Panc1 (cell line): ENCODE data around the gene COL6A2. TPM values are rescaled to one million over a fixed set of nuclear protein-coding genes. Genes with fewer than 3 reads are reported as not detected.

Source experiments
- ATAC-seq: fragments of 200-7000 bp; cut with Tn5 transposase; 2 replicates; pipeline ENCODE4 v1.9.1; 2020; ENCODE audit warnings: mild to moderate bottlenecking, moderate library complexity
- BruUV-seq: library from RNA; stranded (reverse); fragments of 400-500 nt; replicated peaks from 2 replicates; lab custom pipeline; 2021; lab: Mats Ljungman, UMichigan
- CTCF ChIA-PET: fragments of 300-600 bp; sonication (Branson Sonifier 250); formaldehyde crosslinking; loops from one replicate; lab custom pipeline; 2022; ENCODE audit warnings: antibody characterized with exemption; lab: Charles Lee
- POLR2A ChIA-PET: fragments of 300-600 bp; sonication (Branson Sonifier 250); formaldehyde crosslinking; loops from one replicate; lab custom pipeline; 2022; ENCODE audit warnings: antibody characterized with exemption; lab: Charles Lee
- DNase-seq: peaks from one replicate; pipeline ENCODE4 v3.0.0-alpha.2; 2010; ENCODE audit warnings: low read depth, low spot score
- H3K27ac ChIP-seq: 2 replicates; pipeline ENCODE4 v1.5.1; 2011; ENCODE audit warnings: mild to moderate bottlenecking, low read length, inconsistent platforms
- H3K27me3 ChIP-seq: fragments of 200-500 bp; sonication (Bioruptor generic); 2 replicates; pipeline ENCODE4 v1.6.0; 2014; ENCODE audit warnings: low read length, inconsistent platforms; ENCODE audit not compliant: control insufficient read depth, insufficient read depth
- H3K36me3 ChIP-seq: fragments of 200-500 bp; sonication (Bioruptor generic); 2 replicates; pipeline ENCODE4 v1.5.1; 2014; ENCODE audit warnings: inconsistent platforms, mild to moderate bottlenecking, low read length, moderate library complexity; ENCODE audit not compliant: control insufficient read depth, insufficient read depth
- H3K4me1 ChIP-seq: 2 replicates; pipeline ENCODE4 v1.5.1; 2011; ENCODE audit warnings: inconsistent platforms, mild to moderate bottlenecking, low read length, moderate library complexity; ENCODE audit not compliant: control insufficient read depth, insufficient read depth
- H3K4me3 ChIP-seq, 2 experiments: 2 replicates each; pipeline ENCODE4 v1.5.1; 2011 to 2012; ENCODE audit warnings: low read depth in 2 of 2, low read length in 2 of 2, mild to moderate bottlenecking in 2 of 2, inconsistent platforms in 1 of 2, moderate library complexity in 1 of 2
- H3K9me3 ChIP-seq: fragments of 200-500 bp; sonication (Bioruptor generic); 2 replicates; pipeline ENCODE4 v1.5.1; 2014; ENCODE audit warnings: low read depth, mild to moderate bottlenecking, inconsistent platforms, low read length, moderate library complexity; ENCODE audit not compliant: control insufficient read depth, insufficient read depth
- POLR2AphosphoS5 ChIP-seq: IDR thresholded peaks from 2 replicates; pipeline ENCODE4 v1.6.1; 2012; ENCODE audit warnings: mild to moderate bottlenecking, low read depth, low read length, moderate library complexity
- SIN3A ChIP-seq: IDR thresholded peaks from 2 replicates; pipeline ENCODE4 v1.6.1; 2012; ENCODE audit warnings: low read depth, mild to moderate bottlenecking, low read length, moderate library complexity, borderline replicate concordance; ENCODE audit not compliant: insufficient read depth
- TCF7L2 ChIP-seq: IDR thresholded peaks from 2 replicates; pipeline ENCODE4 v1.6.1; 2011; ENCODE audit warnings: mild to moderate bottlenecking, low read depth, low read length, inconsistent platforms
- in situ Hi-C: cut with HindIII; loops from 2 replicates; pipeline ENCODE4 v1.10.0; 2016; ENCODE audit warnings: low sequenced_read_pairs, low pct_unique_long_range_greater_than_20kb
- intact Hi-C: fragments of 100-400 bp; cut with micrococcal nuclease; formaldehyde crosslinking; loops from one replicate; pipeline ENCODE4 v1.10.0; 2022; ENCODE audit not compliant: unreplicated experiment
- total RNA-seq: library from RNA; stranded (reverse); gene quantifications from one replicate; pipeline ENCODE4 v1.2.1, GENCODE V29; 2021; ENCODE audit not compliant: unreplicated experiment
- TF ChIP-seq, protein P1 (sequence below), 2 experiments: IDR thresholded peaks; 2 replicates each; pipeline ENCODE4 v1.6.1; 2011 to 2012; ENCODE audit warnings: low read depth in 2 of 2, control low read depth in 1 of 2, low read length in 1 of 2, mild to moderate bottlenecking in 1 of 2, moderate library complexity in 1 of 2; ENCODE audit not compliant: insufficient read depth in 1 of 2
- TF ChIP-seq, protein P2 (sequence below): fragments of 450-650 bp; IDR thresholded peaks from 2 replicates; pipeline ENCODE4 v1.5.1; 2017; ENCODE audit warnings: mild to moderate bottlenecking

The COL6A2 gene
- total RNA-seq, 1 experiment from 2014 or later = 29.9 TPM

DNA sequence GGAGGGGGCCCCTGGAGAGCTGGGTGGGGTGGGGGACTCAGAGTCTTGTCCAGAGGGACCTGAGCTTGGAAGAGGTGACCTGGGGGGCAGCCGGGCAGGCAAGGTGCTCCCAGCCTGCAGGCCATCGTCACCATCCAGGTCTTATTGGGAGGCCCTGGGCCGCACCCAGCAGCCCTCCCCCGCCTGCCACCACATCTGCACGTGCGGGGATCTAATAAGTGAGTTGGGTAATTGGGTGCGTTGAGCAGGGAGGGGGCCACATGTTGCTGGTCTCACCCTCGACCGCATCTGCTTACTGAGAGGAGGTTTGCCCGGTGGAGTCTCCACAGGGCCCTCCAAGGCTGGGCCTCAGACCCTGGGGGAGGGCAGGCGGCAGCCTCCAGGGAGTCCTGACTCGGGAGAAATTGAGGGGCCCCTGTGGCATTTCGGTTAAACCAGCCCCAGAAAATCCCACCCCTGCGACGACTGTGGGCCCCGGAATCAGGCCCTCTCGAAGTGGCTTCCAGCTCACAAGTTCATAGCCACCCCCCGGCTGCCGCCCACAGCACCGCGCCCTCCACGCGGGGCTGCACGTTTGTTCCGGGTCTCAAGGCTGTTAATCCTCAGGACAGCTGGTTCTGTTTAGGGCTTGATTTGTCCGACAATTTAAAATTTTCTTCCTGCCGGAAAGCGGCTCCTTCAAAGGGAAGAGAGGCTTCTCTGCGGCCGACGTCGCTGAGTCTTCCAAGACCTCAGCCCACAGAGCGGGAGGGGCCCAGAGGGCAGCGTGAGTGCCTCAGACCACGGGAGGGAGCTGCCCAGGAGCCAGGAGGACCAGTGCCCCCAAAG is 14.7 kb upstream of the COL6A2 start:
- CTCF ChIA-PET = no interaction called here
- no peak for DNase-seq
- in situ Hi-C loops = no loop called here

DNA sequence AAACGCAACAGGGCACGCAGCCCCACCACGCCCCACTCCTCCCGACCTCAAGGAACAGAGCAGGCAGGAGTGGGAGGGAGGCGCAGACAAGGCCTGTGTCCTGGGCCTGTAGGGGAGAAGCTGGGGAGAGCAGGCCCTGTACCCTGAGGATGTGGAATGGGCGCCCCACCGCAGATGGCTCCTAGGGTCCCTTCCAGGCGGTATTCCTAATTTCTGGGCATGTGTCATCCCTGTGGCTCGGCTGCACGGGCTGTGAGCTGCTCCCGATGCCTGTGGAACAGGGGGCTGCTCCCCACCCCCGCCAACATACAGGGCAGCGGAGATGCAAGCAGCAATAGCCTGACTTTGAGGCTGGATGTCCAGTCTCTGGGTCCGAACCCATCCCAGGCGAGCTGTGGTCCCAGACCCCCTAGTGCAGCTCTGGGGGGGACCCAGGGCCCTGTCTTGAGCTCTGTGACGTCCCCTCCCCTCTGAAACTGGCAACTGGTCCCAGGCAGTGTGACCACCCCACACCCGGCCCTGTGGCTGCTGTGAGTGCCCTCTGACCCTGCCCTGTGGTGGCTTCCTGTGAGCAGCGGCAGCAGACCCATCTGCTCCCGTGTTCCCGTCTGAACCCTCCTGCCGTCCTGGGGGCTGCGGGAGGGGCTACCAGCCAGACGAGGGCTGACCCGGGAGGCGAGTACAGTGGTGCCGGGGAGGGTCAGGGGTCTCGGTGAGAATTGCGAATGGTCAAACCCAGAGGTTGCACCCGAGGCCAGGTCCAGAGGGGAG is 13.9 kb upstream of the COL6A2 start:
- no peak for TF ChIP-seq POLR2AphosphoS5
- TF ChIP-seq SIN3A = no peak
- no peak for TF ChIP-seq TCF7L2
- TF ChIP-seq, protein P1, sequence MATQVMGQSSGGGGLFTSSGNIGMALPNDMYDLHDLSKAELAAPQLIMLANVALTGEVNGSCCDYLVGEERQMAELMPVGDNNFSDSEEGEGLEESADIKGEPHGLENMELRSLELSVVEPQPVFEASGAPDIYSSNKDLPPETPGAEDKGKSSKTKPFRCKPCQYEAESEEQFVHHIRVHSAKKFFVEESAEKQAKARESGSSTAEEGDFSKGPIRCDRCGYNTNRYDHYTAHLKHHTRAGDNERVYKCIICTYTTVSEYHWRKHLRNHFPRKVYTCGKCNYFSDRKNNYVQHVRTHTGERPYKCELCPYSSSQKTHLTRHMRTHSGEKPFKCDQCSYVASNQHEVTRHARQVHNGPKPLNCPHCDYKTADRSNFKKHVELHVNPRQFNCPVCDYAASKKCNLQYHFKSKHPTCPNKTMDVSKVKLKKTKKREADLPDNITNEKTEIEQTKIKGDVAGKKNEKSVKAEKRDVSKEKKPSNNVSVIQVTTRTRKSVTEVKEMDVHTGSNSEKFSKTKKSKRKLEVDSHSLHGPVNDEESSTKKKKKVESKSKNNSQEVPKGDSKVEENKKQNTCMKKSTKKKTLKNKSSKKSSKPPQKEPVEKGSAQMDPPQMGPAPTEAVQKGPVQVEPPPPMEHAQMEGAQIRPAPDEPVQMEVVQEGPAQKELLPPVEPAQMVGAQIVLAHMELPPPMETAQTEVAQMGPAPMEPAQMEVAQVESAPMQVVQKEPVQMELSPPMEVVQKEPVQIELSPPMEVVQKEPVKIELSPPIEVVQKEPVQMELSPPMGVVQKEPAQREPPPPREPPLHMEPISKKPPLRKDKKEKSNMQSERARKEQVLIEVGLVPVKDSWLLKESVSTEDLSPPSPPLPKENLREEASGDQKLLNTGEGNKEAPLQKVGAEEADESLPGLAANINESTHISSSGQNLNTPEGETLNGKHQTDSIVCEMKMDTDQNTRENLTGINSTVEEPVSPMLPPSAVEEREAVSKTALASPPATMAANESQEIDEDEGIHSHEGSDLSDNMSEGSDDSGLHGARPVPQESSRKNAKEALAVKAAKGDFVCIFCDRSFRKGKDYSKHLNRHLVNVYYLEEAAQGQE (IDR thresholded peaks at IDR 0.05; ENCODE audit: insufficient read depth in 1 of 2, low read depth in 2 of 2, low read length in 1 of 2) = no peak
- TF ChIP-seq, protein P2, sequence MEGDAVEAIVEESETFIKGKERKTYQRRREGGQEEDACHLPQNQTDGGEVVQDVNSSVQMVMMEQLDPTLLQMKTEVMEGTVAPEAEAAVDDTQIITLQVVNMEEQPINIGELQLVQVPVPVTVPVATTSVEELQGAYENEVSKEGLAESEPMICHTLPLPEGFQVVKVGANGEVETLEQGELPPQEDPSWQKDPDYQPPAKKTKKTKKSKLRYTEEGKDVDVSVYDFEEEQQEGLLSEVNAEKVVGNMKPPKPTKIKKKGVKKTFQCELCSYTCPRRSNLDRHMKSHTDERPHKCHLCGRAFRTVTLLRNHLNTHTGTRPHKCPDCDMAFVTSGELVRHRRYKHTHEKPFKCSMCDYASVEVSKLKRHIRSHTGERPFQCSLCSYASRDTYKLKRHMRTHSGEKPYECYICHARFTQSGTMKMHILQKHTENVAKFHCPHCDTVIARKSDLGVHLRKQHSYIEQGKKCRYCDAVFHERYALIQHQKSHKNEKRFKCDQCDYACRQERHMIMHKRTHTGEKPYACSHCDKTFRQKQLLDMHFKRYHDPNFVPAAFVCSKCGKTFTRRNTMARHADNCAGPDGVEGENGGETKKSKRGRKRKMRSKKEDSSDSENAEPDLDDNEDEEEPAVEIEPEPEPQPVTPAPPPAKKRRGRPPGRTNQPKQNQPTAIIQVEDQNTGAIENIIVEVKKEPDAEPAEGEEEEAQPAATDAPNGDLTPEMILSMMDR = no peak
- CTCF ChIA-PET = no interaction called here
- BruUV-seq = no TSS peak
- intact Hi-C loops = no loop called here
- DNase-seq (no peak), ATAC-seq (no peak)
- POLR2A ChIA-PET = no interaction called here
- no peaks in the 10 kb centered on the region; the same call in 1 of the 2 replicates for H3K9me3 ChIP-seq
- in situ Hi-C loops = no loop called here
- H3K27me3 ChIP-seq = no peaks in the 10 kb centered on the region
- no peaks in the 10 kb centered on the region for H3K36me3 ChIP-seq
- no peak overlapping the region for H3K4me3 ChIP-seq
- H3K4me1 ChIP-seq = no peaks in the 10 kb centered on the region
- no peak overlapping the region for H3K27ac ChIP-seq

More for the DNA sequence above, 14.7 kb upstream of the COL6A2 start:
- no peak for TF ChIP-seq POLR2AphosphoS5
- no peak for TF ChIP-seq TCF7L2
- TF ChIP-seq, protein P2 = no peak
- TF ChIP-seq, protein P1 (IDR thresholded peaks at IDR 0.05; ENCODE audit: insufficient read depth in 1 of 2, low read depth in 2 of 2, low read length in 1 of 2) = no peak
- no peak for TF ChIP-seq SIN3A
- Histone ChIP-seq H3K4me1 (no peaks in the 10 kb centered on the region), H3K27ac (no peak overlapping the region), H3K9me3 (no peaks in the 10 kb centered on the region; the same call in 1 of the 2 replicates), H3K27me3 (no peaks in the 10 kb centered on the region), H3K4me3 (no peak overlapping the region), H3K36me3 (no peaks in the 10 kb centered on the region)
- no TSS peak for BruUV-seq
- no peak for ATAC-seq
- POLR2A ChIA-PET = no interaction called here
- intact Hi-C loops = no loop called here
